Measurements from ENCODE around the gene PC. TPM values are rescaled to one million over a fixed set of nuclear protein-coding genes. Genes with fewer than 3 reads are reported as not detected.

Gene PC
- total RNA-seq, 1 donor from 2014 or later: 47.4 TPM

DNA sequence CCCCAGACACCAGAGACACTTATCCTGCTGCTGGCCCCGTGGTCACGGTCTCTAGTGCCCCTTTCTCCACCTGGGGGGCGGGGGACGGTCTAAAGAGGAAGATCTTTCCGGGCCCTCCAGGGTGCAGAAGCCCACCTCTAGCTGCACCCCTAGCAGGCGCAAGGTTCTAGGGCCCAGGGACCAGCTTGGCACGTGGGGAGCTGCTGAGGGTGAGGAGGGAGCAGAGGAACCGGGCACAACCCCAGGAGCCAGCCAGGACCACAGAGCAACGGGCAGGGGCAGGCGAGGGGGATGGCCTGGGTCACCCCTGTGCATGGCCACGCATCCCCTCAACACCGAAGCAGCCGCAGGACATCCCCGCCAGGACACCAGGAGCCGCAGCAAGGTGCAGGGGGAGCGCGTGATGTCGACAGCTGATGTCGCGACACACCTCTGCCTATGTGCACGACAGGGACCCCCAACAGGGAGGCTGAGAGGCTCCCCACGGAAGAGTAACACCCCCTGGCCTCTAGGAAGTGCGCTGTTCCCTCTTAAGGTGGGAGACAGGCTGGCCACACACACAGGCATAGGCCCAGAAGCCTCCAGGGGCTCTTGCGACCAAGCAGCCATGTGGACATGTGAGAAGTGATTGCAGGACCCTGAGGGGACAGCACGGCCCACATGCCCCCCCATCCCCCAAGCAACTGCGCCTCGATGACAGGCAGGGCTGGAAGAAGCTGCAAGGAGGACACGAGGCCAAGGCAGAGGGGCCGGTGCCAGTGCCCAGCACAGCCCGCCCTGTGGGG lies 96.2 kb downstream of the PC start:
- H3K4me3 Mint-ChIP-seq (ENCODE audit: unreplicated experiment): no peak overlapping the region
- H3K27ac Mint-ChIP-seq (ENCODE audit: unreplicated experiment): no peak overlapping the region
- H3K4me1 Mint-ChIP-seq (ENCODE audit: low read depth, unreplicated experiment): peaks cover 2% of the 10 kb centered on the region
- DNase-seq: peak; percentile 13
- peaks cover 4% of the 10 kb centered on the region for H3K9me3 Mint-ChIP-seq (ENCODE audit: unreplicated experiment)
- no peaks in the 10 kb centered on the region for H3K36me3 Mint-ChIP-seq (ENCODE audit: unreplicated experiment)
- TF ChIP-seq, protein P1, sequence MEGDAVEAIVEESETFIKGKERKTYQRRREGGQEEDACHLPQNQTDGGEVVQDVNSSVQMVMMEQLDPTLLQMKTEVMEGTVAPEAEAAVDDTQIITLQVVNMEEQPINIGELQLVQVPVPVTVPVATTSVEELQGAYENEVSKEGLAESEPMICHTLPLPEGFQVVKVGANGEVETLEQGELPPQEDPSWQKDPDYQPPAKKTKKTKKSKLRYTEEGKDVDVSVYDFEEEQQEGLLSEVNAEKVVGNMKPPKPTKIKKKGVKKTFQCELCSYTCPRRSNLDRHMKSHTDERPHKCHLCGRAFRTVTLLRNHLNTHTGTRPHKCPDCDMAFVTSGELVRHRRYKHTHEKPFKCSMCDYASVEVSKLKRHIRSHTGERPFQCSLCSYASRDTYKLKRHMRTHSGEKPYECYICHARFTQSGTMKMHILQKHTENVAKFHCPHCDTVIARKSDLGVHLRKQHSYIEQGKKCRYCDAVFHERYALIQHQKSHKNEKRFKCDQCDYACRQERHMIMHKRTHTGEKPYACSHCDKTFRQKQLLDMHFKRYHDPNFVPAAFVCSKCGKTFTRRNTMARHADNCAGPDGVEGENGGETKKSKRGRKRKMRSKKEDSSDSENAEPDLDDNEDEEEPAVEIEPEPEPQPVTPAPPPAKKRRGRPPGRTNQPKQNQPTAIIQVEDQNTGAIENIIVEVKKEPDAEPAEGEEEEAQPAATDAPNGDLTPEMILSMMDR (IDR thresholded peaks at IDR 0.05; ENCODE audit: partially characterized antibody, unreplicated experiment): no peak
- peaks cover 4% of the 10 kb centered on the region for H3K27me3 Mint-ChIP-seq (ENCODE audit: unreplicated experiment)

DNA sequence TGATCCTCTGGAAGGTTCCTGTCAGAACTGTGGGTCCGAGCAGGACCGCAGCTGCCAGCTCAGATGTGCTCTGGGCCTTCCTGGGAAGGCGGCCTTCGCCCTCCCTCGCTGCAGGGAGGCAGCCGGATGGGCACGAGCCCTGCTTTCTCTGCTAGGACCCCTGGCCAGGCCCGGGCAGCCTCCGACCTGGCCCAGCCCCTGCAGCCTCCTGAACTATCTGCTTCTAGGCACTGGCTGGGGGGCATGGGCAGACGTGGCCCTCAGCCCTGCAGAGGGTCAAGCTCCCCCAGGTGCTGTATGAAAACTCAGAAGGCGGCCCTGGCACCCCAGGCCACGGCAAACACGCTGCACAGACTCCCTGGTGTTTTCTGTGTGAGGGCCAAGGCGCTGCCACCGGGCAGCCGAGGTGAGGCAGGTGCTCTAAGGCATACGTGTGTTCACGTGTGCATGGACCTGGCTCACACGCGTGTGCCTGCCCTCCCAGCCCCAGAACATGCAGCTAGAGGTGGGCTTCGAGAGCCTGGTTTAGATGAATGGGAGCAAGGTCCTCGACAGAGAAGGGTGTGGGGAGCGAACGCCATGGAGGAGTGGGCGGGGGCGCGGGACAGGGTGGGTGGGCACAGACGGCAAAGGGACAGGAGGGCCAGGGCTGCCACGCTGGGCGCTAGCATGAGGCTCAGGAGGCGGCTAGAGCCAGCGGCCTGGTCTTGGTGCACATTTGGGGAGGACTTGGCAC lies 97.0 kb downstream of the PC start:
- no peak overlapping the region for H3K27ac Mint-ChIP-seq (ENCODE audit: unreplicated experiment)
- no peak overlapping the region for H3K4me3 Mint-ChIP-seq (ENCODE audit: unreplicated experiment)
- H3K27me3 Mint-ChIP-seq (ENCODE audit: unreplicated experiment): peaks cover 5% of the 10 kb centered on the region
- H3K9me3 Mint-ChIP-seq (ENCODE audit: unreplicated experiment): peaks cover 1% of the 10 kb centered on the region
- TF ChIP-seq, protein P1 (IDR thresholded peaks at IDR 0.05; ENCODE audit: partially characterized antibody, unreplicated experiment): no peak
- peaks cover 2% of the 10 kb centered on the region for H3K4me1 Mint-ChIP-seq (ENCODE audit: low read depth, unreplicated experiment)
- no peaks in the 10 kb centered on the region for H3K36me3 Mint-ChIP-seq (ENCODE audit: unreplicated experiment)
- no peak for DNase-seq

DNA sequence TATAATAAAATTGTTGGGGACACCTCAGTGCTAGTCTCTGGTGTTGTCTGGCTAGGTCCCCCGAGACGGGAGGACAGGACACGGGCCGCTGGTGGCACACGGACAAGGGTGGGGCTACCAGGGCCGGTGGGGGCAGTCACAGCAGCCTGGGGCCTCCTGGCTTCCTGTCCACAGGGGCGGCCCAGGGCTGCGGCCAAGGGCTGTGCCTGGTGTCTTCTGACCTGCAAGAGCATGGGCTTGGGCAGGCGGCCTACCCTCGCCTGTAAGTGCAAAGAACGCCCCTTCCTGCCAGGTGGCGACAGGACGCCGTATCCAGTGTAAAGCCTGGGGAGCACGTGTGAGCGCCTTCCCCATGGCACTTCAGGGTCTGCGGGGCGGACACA lies 97.7 kb downstream of the PC start:
- peaks cover 9% of the 10 kb centered on the region for H3K27me3 Mint-ChIP-seq (ENCODE audit: unreplicated experiment)
- H3K4me1 Mint-ChIP-seq (ENCODE audit: low read depth, unreplicated experiment): peaks cover 4% of the 10 kb centered on the region
- peaks cover 5% of the 10 kb centered on the region for H3K9me3 Mint-ChIP-seq (ENCODE audit: unreplicated experiment)
- no peak overlapping the region for H3K4me3 Mint-ChIP-seq (ENCODE audit: unreplicated experiment)
- H3K27ac Mint-ChIP-seq (ENCODE audit: unreplicated experiment): no peak overlapping the region
- H3K36me3 Mint-ChIP-seq (ENCODE audit: unreplicated experiment): no peaks in the 10 kb centered on the region
- TF ChIP-seq, protein P1 (IDR thresholded peaks at IDR 0.05; ENCODE audit: partially characterized antibody, unreplicated experiment): no peak
- DNase-seq: peak; percentile 31

DNA sequence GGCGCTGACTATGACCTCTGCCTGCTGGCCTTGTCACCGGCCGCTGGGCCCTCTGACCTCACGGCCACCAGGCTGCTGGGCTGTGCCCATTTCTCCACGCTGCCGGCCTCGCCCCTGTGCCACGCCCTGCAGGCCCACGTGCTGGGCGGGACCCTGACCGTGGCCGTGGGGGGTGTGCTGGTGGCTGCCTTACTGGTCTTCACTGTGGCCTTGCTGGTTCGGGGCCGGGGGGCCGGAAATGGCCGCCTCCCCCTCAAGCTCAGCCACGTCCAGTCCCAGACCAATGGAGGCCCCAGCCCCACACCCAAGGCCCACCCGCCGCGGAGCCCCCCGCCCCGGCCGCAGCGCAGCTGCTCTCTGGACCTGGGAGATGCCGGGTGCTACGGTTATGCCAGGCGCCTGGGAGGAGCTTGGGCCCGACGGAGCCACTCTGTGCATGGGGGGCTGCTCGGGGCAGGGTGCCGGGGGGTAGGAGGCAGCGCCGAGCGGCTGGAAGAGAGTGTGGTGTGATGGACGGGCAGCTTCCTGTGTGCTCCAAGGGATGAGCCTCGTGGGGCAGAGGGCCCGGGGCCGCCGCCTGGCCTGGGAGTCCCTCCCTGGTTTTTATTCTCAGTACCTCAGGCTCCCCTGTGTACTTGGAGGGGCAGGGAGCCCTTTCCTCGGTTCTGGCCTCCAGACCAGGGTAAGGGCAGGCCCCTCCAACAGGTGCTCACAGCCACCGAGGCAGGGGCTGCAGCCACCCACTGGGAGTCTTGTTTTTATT lies 98.3 kb downstream of the PC start:
- Mint-ChIP-seq H3K27ac (ENCODE audit: unreplicated experiment) (no peak overlapping the region), H3K9me3 (ENCODE audit: unreplicated experiment) (peaks cover 8% of the 10 kb centered on the region), H3K27me3 (ENCODE audit: unreplicated experiment) (peaks cover 12% of the 10 kb centered on the region), H3K36me3 (ENCODE audit: unreplicated experiment) (no peaks in the 10 kb centered on the region), H3K4me3 (ENCODE audit: unreplicated experiment) (no peak overlapping the region), H3K4me1 (ENCODE audit: low read depth, unreplicated experiment) (peaks cover 4% of the 10 kb centered on the region)
- TF ChIP-seq, protein P1 (IDR thresholded peaks at IDR 0.05; ENCODE audit: partially characterized antibody, unreplicated experiment): no peak
- peak; percentile 15 for DNase-seq

Data from glutamatergic neuron (in vitro differentiated cells).